Stimulated activated CD8-positive, alpha-beta memory T cell treated with anti-CD3 and anti-CD28 coated beads, Interleukin-2, amount 100 ng/mL, for 48 hours (primary cell): ENCODE measurements around the gene RARG.

Experiments
- DNase-seq, 2 donors: peaks; one replicate each; pipeline ENCODE4 v3.0.0-alpha.2; 2020; ENCODE audit warnings: low read depth in 2 of 2

The RARG gene

GRCh38 chr12:53244337-53244736 is 12.3 kb upstream of the RARG start:
- no peak for DNase-seq

GRCh38 chr12:53241623-53242412 is 9.8 kb upstream of the RARG start:
- DNase-seq = no peak

- no peak for DNase-seq
Measured at GRCh38 chr12:53239643-53240258, 7.7 kb upstream of the RARG start.

GRCh38 chr12:53236443-53237111 is 4.6 kb upstream of the RARG start:
- DNase-seq = no peak

GRCh38 chr12:53235742-53236442 is 3.9 kb upstream of the RARG start:
- DNase-seq = no peak

- no peak for DNase-seq
Measured at GRCh38 chr12:53235164-53235563, 3.2 kb upstream of the RARG start.

- DNase-seq = no peak
Measured at GRCh38 chr12:53234271-53234914, 2.4 kb upstream of the RARG start.

GRCh38 chr12:53233671-53234121 is 1.7 kb upstream of the RARG start:
- DNase-seq = no peak

GRCh38 chr12:53232646-53233461 is 845 bp upstream of the RARG start:
- no peak for DNase-seq

- no peak for DNase-seq
Measured at GRCh38 chr12:53231671-53231920, 413 bp downstream of the RARG start.

- DNase-seq = no peak
Measured at GRCh38 chr12:53230108-53230845, 1.7 kb downstream of the RARG start.

GRCh38 chr12:53229454-53229853 is 2.6 kb downstream of the RARG start:
- DNase-seq = no peak

- no peak for DNase-seq
Measured at GRCh38 chr12:53227836-53228235, 4.2 kb downstream of the RARG start.

- DNase-seq = no peak
Measured at GRCh38 chr12:53227341-53227740, 4.7 kb downstream of the RARG start.

GRCh38 chr12:53226815-53227214 is 5.2 kb downstream of the RARG start:
- DNase-seq = no peak

GRCh38 chr12:53225635-53226424 is 6.2 kb downstream of the RARG start:
- no peak for DNase-seq

GRCh38 chr12:53224897-53225634 is 6.9 kb downstream of the RARG start:
- no peak for DNase-seq

GRCh38 chr12:53224061-53224896 is 7.7 kb downstream of the RARG start:
- no peak for DNase-seq
